Vagina (tissue), 2 donors: ENCODE measurements around the gene OR2B2.

Source experiments
- CTCF ChIP-seq, 3 experiments: fragments of 450-650 bp in 2 of 3; fragments of 200-600 bp in 1 of 3; sonication (generic) in 1 of 3; IDR thresholded peaks; one replicate each; pipeline ENCODE4 v1.5.1; 2017 to 2019; ENCODE audit warnings: antibody characterized with exemption in 3 of 3, mild to moderate bottlenecking in 2 of 3, moderate library complexity in 2 of 3
- POLR2A ChIP-seq, 2 donors: fragments of 450-650 bp; IDR thresholded peaks; one replicate each; pipeline ENCODE4 v1.6.1; 2017; ENCODE audit warnings: antibody characterized with exemption in 2 of 2, mild to moderate bottlenecking in 2 of 2, moderate library complexity in 2 of 2
- POLR2AphosphoS5 ChIP-seq, 2 donors: sonication (generic); formaldehyde crosslinking; IDR thresholded peaks; one replicate each; pipeline ENCODE4 v1.9.0; 2017; ENCODE audit warnings: antibody characterized with exemption in 2 of 2, mild to moderate bottlenecking in 2 of 2, low read depth in 1 of 2; ENCODE audit not compliant: insufficient read depth in 1 of 2

DNA sequence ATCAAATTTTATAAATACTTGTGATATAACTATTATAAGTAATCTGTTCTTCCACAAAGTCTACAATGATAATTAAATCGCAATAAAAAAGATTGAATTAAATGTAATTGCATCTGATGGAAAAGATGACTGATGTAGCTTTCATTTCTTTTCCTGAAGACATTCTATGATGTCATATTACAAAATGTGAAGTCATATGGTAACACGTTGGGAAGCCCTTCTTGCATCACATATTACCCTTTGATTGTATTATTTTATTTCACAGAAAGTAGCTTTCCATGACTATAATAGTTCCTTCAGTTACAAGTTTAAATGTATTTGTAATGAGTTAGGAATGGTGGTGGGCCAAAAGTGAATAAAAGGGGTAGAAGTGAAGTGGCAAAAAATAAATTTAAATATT lies 19.0 kb upstream of the OR2B2 start:
- TF ChIP-seq CTCF (IDR thresholded peaks at IDR 0.05) (no peak), POLR2AphosphoS5 (IDR thresholded peaks at IDR 0.05; ENCODE audit: insufficient read depth in 1 of 2, low read depth in 1 of 2) (no peak), POLR2A (IDR thresholded peaks at IDR 0.05) (no peak)
